ENCODE data around the gene HS3ST5.

DNA sequence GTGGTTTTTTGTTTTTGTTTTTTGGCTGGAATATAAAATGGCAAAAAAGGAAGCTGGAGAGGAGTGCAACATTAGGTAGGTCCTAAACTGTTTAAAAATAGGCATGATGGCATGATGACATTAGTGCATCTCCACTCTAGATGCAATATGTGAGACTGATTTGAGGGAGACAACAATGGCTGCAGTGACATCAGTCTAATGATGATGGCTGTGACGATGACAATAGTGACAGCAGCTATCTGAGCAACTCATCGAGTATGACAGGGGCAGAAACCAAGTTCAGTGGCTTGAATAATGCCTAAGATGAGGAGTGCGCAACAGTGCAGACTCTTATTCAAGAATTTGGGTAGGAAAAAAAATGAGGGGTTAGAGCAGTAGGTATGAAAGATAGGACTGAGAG is 82.0 kb downstream of the HS3ST5 start:
- TF ChIP-seq, protein P1, sequence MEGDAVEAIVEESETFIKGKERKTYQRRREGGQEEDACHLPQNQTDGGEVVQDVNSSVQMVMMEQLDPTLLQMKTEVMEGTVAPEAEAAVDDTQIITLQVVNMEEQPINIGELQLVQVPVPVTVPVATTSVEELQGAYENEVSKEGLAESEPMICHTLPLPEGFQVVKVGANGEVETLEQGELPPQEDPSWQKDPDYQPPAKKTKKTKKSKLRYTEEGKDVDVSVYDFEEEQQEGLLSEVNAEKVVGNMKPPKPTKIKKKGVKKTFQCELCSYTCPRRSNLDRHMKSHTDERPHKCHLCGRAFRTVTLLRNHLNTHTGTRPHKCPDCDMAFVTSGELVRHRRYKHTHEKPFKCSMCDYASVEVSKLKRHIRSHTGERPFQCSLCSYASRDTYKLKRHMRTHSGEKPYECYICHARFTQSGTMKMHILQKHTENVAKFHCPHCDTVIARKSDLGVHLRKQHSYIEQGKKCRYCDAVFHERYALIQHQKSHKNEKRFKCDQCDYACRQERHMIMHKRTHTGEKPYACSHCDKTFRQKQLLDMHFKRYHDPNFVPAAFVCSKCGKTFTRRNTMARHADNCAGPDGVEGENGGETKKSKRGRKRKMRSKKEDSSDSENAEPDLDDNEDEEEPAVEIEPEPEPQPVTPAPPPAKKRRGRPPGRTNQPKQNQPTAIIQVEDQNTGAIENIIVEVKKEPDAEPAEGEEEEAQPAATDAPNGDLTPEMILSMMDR (IDR thresholded peaks at IDR 0.05): no peak
- no peak for TF ChIP-seq ZFX (IDR thresholded peaks at IDR 0.05; ENCODE audit: borderline replicate concordance)
